Neural crest cell (in vitro differentiated cells): Measurements from ENCODE around the gene CHCHD10. TPM values are rescaled to one million over a fixed set of nuclear protein-coding genes. Genes with fewer than 3 reads are reported as not detected.

Experiments used
- DNase-seq: peaks from one replicate; pipeline ENCODE4 v3.0.0; 2021; ENCODE audit warnings: low read depth, mixed read lengths, low spot score
- H3K27ac Mint-ChIP-seq: one replicate; pipeline ENCODE4 v1.8.0; 2021; ENCODE audit warnings: mild to moderate bottlenecking, mixed read lengths; ENCODE audit not compliant: unreplicated experiment
- H3K27me3 Mint-ChIP-seq: 2 replicates; pipeline ENCODE4 v1.8.0; 2021; ENCODE audit warnings: low read depth, mild to moderate bottlenecking, mixed read lengths
- H3K36me3 Mint-ChIP-seq: 2 replicates; pipeline ENCODE4 v1.8.0; 2021; ENCODE audit warnings: low read depth, mild to moderate bottlenecking, mixed read lengths
- H3K4me1 Mint-ChIP-seq: 2 replicates; pipeline ENCODE4 v1.8.0; 2021; ENCODE audit warnings: mixed read lengths
- H3K4me3 Mint-ChIP-seq: one replicate; pipeline ENCODE4 v1.8.0; 2021; ENCODE audit warnings: mild to moderate bottlenecking, mixed read lengths
- H3K9me3 Mint-ChIP-seq: 2 replicates; pipeline ENCODE4 v1.8.0; 2021; ENCODE audit warnings: mixed read lengths
- total RNA-seq: library from RNA; stranded (reverse); gene quantifications from 2 replicates; pipeline ENCODE4 v1.2.1, GENCODE V29; 2021
- TF ChIP-seq, protein P1 (sequence below): fragments of 200-600 bp; sonication (generic); conservative IDR thresholded peaks from 2 replicates; pipeline ENCODE4 v1.5.0; 2021; ENCODE audit warnings: antibody characterized with exemption, mild to moderate bottlenecking

The CHCHD10 gene
- total RNA-seq, 1 donor from 2014 or later: 38.8 TPM

DNA sequence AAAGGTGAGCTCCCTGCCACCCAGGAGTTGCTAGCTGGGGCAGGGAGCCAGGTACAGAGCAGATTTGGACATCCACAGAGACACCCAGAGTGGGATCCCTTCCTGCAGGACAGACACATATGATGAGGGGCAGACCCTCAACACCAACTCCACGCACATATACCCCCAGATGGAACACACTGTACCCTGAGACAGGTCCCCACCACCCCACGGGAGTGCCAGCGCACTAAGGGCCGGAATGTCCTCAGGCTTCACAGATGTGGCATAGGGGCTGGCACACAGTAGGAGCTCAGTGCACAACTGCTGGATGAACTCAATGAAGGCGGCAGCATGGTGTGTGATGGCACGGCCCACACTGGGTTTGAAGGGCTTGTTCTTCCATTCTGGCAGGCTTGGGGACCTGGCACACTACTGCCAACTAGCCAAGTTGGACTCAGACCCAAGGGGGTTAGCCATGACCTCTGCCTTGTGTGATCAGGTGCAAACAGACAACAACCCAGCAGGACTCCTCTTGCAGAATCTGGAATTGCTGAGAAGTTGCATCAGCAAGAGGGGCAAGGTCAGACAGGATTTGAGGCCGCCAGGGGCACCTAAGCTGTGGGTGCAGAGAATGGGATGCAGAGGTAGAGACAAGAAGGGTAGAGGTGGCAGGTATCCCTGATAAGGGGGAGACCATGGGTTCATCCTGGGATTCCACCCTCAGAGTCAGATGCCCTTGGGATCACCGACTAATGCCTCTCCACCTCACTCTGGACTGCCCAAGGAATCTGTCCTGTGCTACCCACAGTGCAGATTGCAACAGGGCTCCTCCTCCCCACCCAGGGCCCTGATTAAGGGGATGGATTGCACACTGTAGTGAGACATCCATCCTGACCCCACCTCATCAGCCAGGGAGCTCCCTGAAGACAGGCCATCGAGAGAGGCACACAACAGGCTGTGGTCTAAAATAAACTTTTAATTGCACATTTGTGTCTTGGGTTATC is 2.6 kb downstream of the CHCHD10 start:
- Mint-ChIP-seq H3K27ac (no peak overlapping the region), H3K4me1 (peaks cover 24% of the 10 kb centered on the region), H3K27me3 (no peaks in the 10 kb centered on the region), H3K4me3 (peak overlapping the region; percentile 71), H3K9me3 (no peaks in the 10 kb centered on the region), H3K36me3 (no peaks in the 10 kb centered on the region)
- no peak for DNase-seq
- TF ChIP-seq, protein P1, sequence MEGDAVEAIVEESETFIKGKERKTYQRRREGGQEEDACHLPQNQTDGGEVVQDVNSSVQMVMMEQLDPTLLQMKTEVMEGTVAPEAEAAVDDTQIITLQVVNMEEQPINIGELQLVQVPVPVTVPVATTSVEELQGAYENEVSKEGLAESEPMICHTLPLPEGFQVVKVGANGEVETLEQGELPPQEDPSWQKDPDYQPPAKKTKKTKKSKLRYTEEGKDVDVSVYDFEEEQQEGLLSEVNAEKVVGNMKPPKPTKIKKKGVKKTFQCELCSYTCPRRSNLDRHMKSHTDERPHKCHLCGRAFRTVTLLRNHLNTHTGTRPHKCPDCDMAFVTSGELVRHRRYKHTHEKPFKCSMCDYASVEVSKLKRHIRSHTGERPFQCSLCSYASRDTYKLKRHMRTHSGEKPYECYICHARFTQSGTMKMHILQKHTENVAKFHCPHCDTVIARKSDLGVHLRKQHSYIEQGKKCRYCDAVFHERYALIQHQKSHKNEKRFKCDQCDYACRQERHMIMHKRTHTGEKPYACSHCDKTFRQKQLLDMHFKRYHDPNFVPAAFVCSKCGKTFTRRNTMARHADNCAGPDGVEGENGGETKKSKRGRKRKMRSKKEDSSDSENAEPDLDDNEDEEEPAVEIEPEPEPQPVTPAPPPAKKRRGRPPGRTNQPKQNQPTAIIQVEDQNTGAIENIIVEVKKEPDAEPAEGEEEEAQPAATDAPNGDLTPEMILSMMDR: no peak

DNA sequence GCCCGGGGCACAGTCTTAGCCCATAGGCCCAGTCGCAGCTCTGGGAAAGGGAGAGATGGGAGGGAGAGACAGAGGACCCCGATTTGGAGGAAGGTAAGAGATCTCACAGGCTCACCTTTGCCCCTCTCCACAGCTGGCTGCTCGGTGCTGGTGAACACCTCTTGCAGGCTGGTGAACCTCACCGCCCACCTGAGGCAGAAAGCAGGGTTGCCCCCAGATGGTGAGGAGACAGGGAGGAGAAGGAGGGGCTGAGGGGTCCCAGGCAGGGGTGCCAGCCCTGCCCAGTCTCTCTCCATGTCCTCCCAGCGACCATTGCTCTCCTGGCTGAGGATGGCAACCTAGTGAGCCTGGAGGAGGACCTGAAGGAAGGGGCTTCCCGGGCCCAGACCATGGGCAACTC is 3.8 kb downstream of the CHCHD10 start:
- Mint-ChIP-seq H3K27ac (no peak overlapping the region), H3K4me3 (no peak overlapping the region), H3K27me3 (no peaks in the 10 kb centered on the region), H3K4me1 (peaks cover 21% of the 10 kb centered on the region), H3K9me3 (no peaks in the 10 kb centered on the region), H3K36me3 (no peaks in the 10 kb centered on the region)
- no peak for DNase-seq
- TF ChIP-seq, protein P1: no peak

DNA sequence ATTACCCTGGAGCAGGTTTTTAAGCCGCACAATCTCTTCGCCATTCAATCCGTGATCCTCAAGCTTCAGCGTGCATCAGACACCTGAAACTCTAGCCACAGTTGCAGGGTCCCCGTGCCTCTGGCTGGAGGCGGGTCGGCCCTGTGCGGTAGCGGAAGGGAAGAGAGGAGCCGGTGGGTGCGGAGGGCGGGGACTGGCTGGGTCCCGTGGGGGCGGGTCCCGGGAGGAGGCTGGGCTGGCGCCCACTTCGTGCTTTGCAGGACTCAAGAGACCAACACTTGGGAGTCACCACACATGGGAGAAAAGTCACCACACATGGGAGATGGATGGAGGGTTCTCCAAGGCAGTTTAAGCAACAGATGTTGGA is 4.2 kb downstream of the CHCHD10 start:
- no peaks in the 10 kb centered on the region for H3K27me3 Mint-ChIP-seq
- H3K4me1 Mint-ChIP-seq: peaks cover 21% of the 10 kb centered on the region
- no peak for DNase-seq
- TF ChIP-seq, protein P1: no peak
- no peaks in the 10 kb centered on the region for H3K36me3 Mint-ChIP-seq
- no peak overlapping the region for H3K27ac Mint-ChIP-seq
- H3K9me3 Mint-ChIP-seq: no peaks in the 10 kb centered on the region
- H3K4me3 Mint-ChIP-seq: no peak overlapping the region

DNA sequence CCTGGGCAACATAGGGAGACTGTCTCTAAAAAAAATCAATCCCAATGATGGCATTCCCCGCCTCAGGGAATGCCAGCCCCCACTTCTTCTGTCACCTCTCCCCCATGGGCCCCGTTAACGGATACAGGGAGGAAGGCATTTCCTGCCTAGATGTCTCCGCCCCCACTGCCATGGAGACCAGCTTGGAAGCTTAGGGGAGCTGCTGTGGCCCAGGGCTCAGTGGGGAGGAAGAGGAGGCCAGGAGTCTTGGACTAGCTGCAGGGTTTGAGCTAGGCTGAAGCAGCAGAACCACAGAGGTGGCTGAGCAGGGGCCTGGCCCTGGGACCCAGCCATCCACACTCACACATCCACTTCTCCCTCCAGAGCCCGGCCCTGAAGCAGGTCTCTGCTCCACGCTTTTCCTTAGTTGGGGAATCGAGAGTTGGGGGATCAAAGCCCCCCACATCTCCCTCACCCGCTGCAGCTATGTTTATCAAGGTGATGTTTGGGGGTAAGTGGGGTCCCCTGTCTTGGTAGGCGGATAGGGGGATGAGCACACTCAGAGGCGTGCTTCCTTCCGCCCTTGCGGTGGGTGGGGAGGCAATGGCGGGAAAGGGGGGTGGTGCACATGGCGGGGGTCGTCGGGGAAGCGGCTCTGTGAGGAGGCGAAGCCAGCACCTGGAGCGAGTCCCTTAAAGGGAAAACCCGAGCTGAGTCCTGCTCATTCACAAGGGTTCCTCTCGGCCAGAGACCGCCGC is 4.8 kb downstream of the CHCHD10 start, which contains the start of gene C22orf15:
Gene C22orf15 (plus strand): TSS at position 149 of the 737 bp plus-strand sequence. CDS start 317 bp downstream, at position 466.
- no peaks in the 10 kb centered on the region for H3K36me3 Mint-ChIP-seq
- H3K27ac Mint-ChIP-seq: peak within 1 kb of the TSS; percentile 58
- H3K4me3 Mint-ChIP-seq: peak within 1 kb of the TSS; percentile 66
- peaks cover 21% of the 10 kb centered on the region for H3K4me1 Mint-ChIP-seq
- TF ChIP-seq, protein P1: no peak
- H3K9me3 Mint-ChIP-seq: no peaks in the 10 kb centered on the region
- H3K27me3 Mint-ChIP-seq: no peaks in the 10 kb centered on the region
- DNase-seq: no peak

DNA sequence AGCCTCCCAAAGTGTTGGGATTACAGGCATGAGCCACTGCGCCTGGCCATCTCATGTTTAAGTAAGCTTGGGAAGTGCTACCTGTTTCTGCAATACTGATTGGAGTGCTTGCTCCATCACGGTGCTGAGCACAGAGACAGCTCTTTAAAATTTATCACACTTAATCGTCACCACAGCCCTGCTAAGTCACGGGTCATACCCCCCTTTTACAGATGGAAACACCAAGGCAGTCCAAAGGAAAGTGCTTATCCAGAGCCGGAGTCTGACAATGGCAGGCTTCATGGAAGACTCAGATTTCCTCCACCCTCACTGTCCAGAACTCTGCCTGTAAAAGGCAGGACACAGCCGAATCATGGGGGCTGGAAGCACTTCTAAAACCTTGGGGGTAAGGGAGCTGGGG is 7.7 kb downstream of the CHCHD10 start:
- TF ChIP-seq, protein P1: no peak
- no peaks in the 10 kb centered on the region for H3K9me3 Mint-ChIP-seq
- DNase-seq: no peak
- no peaks in the 10 kb centered on the region for H3K36me3 Mint-ChIP-seq
- H3K4me3 Mint-ChIP-seq: peak overlapping the region; percentile 29
- peaks cover 21% of the 10 kb centered on the region for H3K4me1 Mint-ChIP-seq
- H3K27ac Mint-ChIP-seq: no peak overlapping the region
- no peaks in the 10 kb centered on the region for H3K27me3 Mint-ChIP-seq
